Loucy (cell line): ENCODE measurements around the gene USP15.

Experiments
- H2AFZ ChIP-seq: fragments of 200-600 bp; sonication (generic); 2 replicates; pipeline ENCODE4 v1.6.0; 2016; ENCODE audit warnings: antibody characterized with exemption, mild to moderate bottlenecking, low read length, moderate library complexity
- H3F3A ChIP-seq: fragments of 200-600 bp; 2 replicates; pipeline ENCODE4 v1.6.0; 2016; ENCODE audit warnings: antibody characterized with exemption, low read depth, mild to moderate bottlenecking
- H3K27me3 ChIP-seq: fragments of 200-600 bp; sonication (generic); 2 replicates; pipeline ENCODE4 v1.6.1; 2014; ENCODE audit warnings: low read length, mild to moderate bottlenecking; ENCODE audit not compliant: insufficient read depth, poor library complexity, severe bottlenecking
- H3K36me3 ChIP-seq: fragments of 200-600 bp; sonication (generic); 2 replicates; pipeline ENCODE4 v1.6.1; 2016; ENCODE audit warnings: low read length; ENCODE audit not compliant: insufficient read depth
- H3K4me1 ChIP-seq: fragments of 200-600 bp; sonication (generic); 2 replicates; pipeline ENCODE4 v1.5.1; 2014; ENCODE audit warnings: low read length, mild to moderate bottlenecking; ENCODE audit not compliant: insufficient read depth, poor library complexity, severe bottlenecking
- H3K4me2 ChIP-seq: fragments of 200-600 bp; sonication (generic); 2 replicates; pipeline ENCODE4 v1.6.0; 2014; ENCODE audit warnings: antibody characterized with exemption, low read length, low read depth, mild to moderate bottlenecking; ENCODE audit not compliant: poor library complexity, severe bottlenecking
- H3K4me3 ChIP-seq: fragments of 200-600 bp; sonication (generic); 2 replicates; pipeline ENCODE4 v1.5.1; 2014; ENCODE audit warnings: low read length, mild to moderate bottlenecking, mixed read lengths; ENCODE audit not compliant: poor library complexity, severe bottlenecking
- H3K79me2 ChIP-seq: fragments of 200-600 bp; sonication (generic); 2 replicates; pipeline ENCODE4 v1.6.1; 2014; ENCODE audit warnings: low read length; ENCODE audit not compliant: insufficient read depth
- H3K9ac ChIP-seq: fragments of 200-600 bp; sonication (generic); 2 replicates; pipeline ENCODE4 v1.6.0; 2014; ENCODE audit warnings: mild to moderate bottlenecking, low read depth, low read length, moderate library complexity; ENCODE audit not compliant: poor library complexity, severe bottlenecking
- H3K9me2 ChIP-seq: fragments of 200-600 bp; sonication (generic); replicated peaks from 2 replicates; pipeline ENCODE4 v1.6.1; 2016; ENCODE audit warnings: low read depth, low read length, mixed read lengths
- H3K9me3 ChIP-seq: fragments of 200-600 bp; sonication (generic); 2 replicates; pipeline ENCODE4 v1.6.1; 2014; ENCODE audit warnings: mild to moderate bottlenecking, antibody characterized with exemption, low read length, low read depth; ENCODE audit not compliant: insufficient read depth
- H4K20me1 ChIP-seq: fragments of 200-600 bp; sonication (generic); 2 replicates; pipeline ENCODE4 v1.6.0; 2014; ENCODE audit warnings: antibody characterized with exemption, low read length, mild to moderate bottlenecking; ENCODE audit not compliant: insufficient read depth, poor library complexity, severe bottlenecking
- EZH2phosphoT487 ChIP-seq: fragments of 200-600 bp; IDR thresholded peaks from 2 replicates; pipeline ENCODE4 v1.6.1; 2018; ENCODE audit warnings: antibody characterized with exemption, mild to moderate bottlenecking, moderate library complexity, borderline replicate concordance
- TF ChIP-seq, protein P1 (sequence below): fragments of 200-600 bp; sonication (generic); conservative IDR thresholded peaks from 2 replicates; pipeline ENCODE4 v1.5.1; 2014; ENCODE audit warnings: mild to moderate bottlenecking, antibody characterized with exemption, low read length

Gene USP15

DNA sequence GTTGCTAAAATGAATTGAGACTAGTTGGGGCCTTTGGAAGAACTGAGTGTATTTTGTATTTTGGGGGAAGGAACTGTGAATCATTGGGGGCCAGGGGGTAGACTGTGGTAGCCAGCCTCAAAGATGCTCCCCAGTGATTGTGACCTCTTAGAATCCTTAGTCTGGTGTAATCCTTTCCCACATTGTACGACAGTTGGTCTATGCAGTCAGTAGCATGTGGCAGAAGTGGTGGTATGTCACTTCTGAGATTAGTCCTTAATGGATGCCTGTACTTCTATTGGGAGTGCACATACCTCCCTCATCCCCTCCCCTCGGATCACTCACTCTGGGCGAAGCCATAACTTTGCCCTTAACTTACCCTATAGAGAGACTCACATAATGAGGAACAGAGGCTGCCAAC lies 48.0 kb downstream of the USP15 start:
- no peak overlapping the region for H3K9ac ChIP-seq
- no peak overlapping the region for H3K4me2 ChIP-seq
- H3K9me2 ChIP-seq, result no peaks in the 10 kb centered on the region
- H3K79me2 ChIP-seq, result peaks cover 59% of the 10 kb centered on the region
- H4K20me1 ChIP-seq, result peaks cover 16% of the 10 kb centered on the region
- H3K4me1 ChIP-seq, result no peaks in the 10 kb centered on the region
- H3F3A ChIP-seq, result no peaks in the 10 kb centered on the region
- H3K27me3 ChIP-seq, result peaks cover 10% of the 10 kb centered on the region
- peaks cover 18% of the 10 kb centered on the region for H3K9me3 ChIP-seq
- peaks cover 59% of the 10 kb centered on the region for H3K36me3 ChIP-seq
- H2AFZ ChIP-seq, result no peak overlapping the region
- no peak overlapping the region for H3K4me3 ChIP-seq
- TF ChIP-seq, protein P1, sequence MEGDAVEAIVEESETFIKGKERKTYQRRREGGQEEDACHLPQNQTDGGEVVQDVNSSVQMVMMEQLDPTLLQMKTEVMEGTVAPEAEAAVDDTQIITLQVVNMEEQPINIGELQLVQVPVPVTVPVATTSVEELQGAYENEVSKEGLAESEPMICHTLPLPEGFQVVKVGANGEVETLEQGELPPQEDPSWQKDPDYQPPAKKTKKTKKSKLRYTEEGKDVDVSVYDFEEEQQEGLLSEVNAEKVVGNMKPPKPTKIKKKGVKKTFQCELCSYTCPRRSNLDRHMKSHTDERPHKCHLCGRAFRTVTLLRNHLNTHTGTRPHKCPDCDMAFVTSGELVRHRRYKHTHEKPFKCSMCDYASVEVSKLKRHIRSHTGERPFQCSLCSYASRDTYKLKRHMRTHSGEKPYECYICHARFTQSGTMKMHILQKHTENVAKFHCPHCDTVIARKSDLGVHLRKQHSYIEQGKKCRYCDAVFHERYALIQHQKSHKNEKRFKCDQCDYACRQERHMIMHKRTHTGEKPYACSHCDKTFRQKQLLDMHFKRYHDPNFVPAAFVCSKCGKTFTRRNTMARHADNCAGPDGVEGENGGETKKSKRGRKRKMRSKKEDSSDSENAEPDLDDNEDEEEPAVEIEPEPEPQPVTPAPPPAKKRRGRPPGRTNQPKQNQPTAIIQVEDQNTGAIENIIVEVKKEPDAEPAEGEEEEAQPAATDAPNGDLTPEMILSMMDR, result no peak
- no peak for TF ChIP-seq EZH2phosphoT487

DNA sequence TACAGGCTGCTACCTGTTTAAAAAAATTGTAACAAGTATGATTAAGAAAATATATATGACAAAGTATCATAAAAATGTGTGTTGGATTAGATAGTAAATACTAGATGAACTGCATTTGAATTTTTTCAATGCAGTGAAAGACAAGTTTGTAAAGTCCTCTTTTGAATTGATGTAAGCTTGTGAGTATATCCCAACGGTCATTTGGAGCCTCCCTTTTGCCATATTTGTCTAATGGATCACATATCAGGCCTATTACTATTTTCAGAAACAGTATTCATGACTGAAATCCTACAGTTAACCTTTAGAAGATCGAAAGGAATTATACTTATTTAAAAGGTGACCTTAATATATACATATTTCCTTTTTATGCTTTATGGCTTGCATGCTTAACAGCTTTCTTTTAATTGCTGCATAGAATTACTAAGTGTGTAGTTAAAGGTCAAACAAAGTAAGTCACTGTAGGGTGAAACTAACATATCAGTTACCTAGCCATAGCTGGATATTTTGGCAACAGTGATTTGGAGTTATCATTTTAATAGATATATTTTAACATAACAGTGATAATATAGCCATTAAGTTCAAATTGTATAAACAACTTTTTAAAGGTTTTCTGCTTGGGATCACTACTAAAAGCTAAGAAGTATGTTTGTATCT lies 53.6 kb downstream of the USP15 start:
- Histone ChIP-seq H3K79me2 (peaks cover 58% of the 10 kb centered on the region), H4K20me1 (peaks cover 23% of the 10 kb centered on the region), H3F3A (no peaks in the 10 kb centered on the region), H3K9me3 (no peaks in the 10 kb centered on the region), H3K36me3 (peaks cover 34% of the 10 kb centered on the region), H3K4me3 (no peak overlapping the region), H3K9me2 (no peaks in the 10 kb centered on the region), H2AFZ (no peak overlapping the region), H3K4me1 (peaks cover 7% of the 10 kb centered on the region), H3K9ac (no peak overlapping the region), H3K4me2 (no peak overlapping the region), H3K27me3 (no peaks in the 10 kb centered on the region)
- TF ChIP-seq EZH2phosphoT487, result no peak
- TF ChIP-seq, protein P1, result no peak

DNA sequence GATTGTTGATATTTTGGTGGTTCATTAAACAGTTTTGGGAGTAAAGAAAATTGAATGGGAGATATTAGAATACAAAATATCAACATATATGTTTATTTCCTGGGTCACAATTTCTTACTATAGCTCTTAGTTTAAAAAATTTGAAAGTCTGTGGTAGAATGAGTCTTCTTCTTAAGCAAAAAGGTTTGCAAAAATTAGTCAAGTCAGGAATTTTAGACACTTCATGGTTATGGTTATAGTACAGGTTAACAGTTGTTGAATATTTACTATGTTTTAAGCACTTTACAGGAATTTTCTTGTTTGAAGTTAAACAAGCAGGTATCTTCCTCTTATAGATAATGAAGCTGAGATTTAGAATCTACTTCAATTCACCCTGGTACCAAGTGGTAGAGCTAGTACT lies 56.8 kb downstream of the USP15 start:
- H3K27me3 ChIP-seq, result no peaks in the 10 kb centered on the region
- H3K9ac ChIP-seq, result no peak overlapping the region
- peaks cover 34% of the 10 kb centered on the region for H3K79me2 ChIP-seq
- no peak overlapping the region for H3K4me2 ChIP-seq
- no peak overlapping the region for H2AFZ ChIP-seq
- no peaks in the 10 kb centered on the region for H3F3A ChIP-seq
- H3K9me2 ChIP-seq, result no peaks in the 10 kb centered on the region
- peaks cover 18% of the 10 kb centered on the region for H4K20me1 ChIP-seq
- H3K4me1 ChIP-seq, result peaks cover 7% of the 10 kb centered on the region
- TF ChIP-seq, protein P1, result no peak
- no peak for TF ChIP-seq EZH2phosphoT487
- peaks cover 58% of the 10 kb centered on the region for H3K36me3 ChIP-seq
- no peak overlapping the region for H3K4me3 ChIP-seq
- no peaks in the 10 kb centered on the region for H3K9me3 ChIP-seq
